Ishikawa (cell line): Measurements from ENCODE around the gene CASTOR1.

Experiments
- EGR1 ChIP-seq: IDR thresholded peaks from 2 replicates; pipeline ENCODE4 v1.6.1; 2012
- EP300 ChIP-seq: IDR thresholded peaks from 2 replicates; pipeline ENCODE4 v1.6.1; 2012; ENCODE audit warnings: borderline replicate concordance
- FOXM1 ChIP-seq: IDR thresholded peaks from 2 replicates; pipeline ENCODE4 v1.6.1; 2012; ENCODE audit warnings: low read depth, borderline replicate concordance
- MAX ChIP-seq: IDR thresholded peaks from 2 replicates; pipeline ENCODE4 v1.6.1; 2012
- REST ChIP-seq: IDR thresholded peaks from 2 replicates; pipeline ENCODE4 v1.6.1; 2012; ENCODE audit warnings: low read depth, mild to moderate bottlenecking

- TF ChIP-seq EP300, result no peak
- TF ChIP-seq MAX, result no peak
- TF ChIP-seq REST, result no peak
- no peak for TF ChIP-seq EGR1
- TF ChIP-seq FOXM1, result no peak
Observed at GRCh38 chr22:30328466-30329049, 39.3 kb upstream of the CASTOR1 start.
